HG03045 (cell line): ENCODE measurements around the gene GNAT2.

Source experiments
- ATAC-seq: cut with Tn5 transposase; IDR thresholded peaks from one replicate; pipeline ENCODE4 v1.9.1; 2021; ENCODE audit warnings: mild to moderate bottlenecking, moderate library complexity; ENCODE audit not compliant: unreplicated experiment

Gene GNAT2

GRCh38 chr1:109642626-109643025 is 23.2 kb upstream of the GNAT2 start:
- ATAC-seq: no peak

- ATAC-seq: no peak
Observed at GRCh38 chr1:109641861-109642260, 22.4 kb upstream of the GNAT2 start.

- ATAC-seq: no peak
Observed at GRCh38 chr1:109641078-109641740, 21.8 kb upstream of the GNAT2 start.

GRCh38 chr1:109640285-109640865 is 21.0 kb upstream of the GNAT2 start:
- ATAC-seq: peak; percentile 64

GRCh38 chr1:109639841-109640184 is 20.4 kb upstream of the GNAT2 start:
- ATAC-seq: no peak

GRCh38 chr1:109639063-109639840 is 19.8 kb upstream of the GNAT2 start:
- no peak for ATAC-seq

GRCh38 chr1:109637446-109637845 is 18.0 kb upstream of the GNAT2 start:
- ATAC-seq: no peak

- no peak for ATAC-seq
Observed at GRCh38 chr1:109636201-109636952, 17.0 kb upstream of the GNAT2 start.

GRCh38 chr1:109635862-109636200 is 16.4 kb upstream of the GNAT2 start:
- no peak for ATAC-seq

GRCh38 chr1:109634771-109635750 is 15.6 kb upstream of the GNAT2 start:
- no peak for ATAC-seq

GRCh38 chr1:109634292-109634691 is 14.9 kb upstream of the GNAT2 start:
- ATAC-seq: no peak

- ATAC-seq: no peak
Observed at GRCh38 chr1:109632671-109633346, 13.4 kb upstream of the GNAT2 start.

- ATAC-seq: no peak
Observed at GRCh38 chr1:109631513-109632505, 12.4 kb upstream of the GNAT2 start.

GRCh38 chr1:109630898-109631512 is 11.6 kb upstream of the GNAT2 start:
- ATAC-seq: no peak

- ATAC-seq: no peak
Observed at GRCh38 chr1:109630081-109630897, 10.9 kb upstream of the GNAT2 start.

- ATAC-seq: no peak
Observed at GRCh38 chr1:109629372-109630030, 10.1 kb upstream of the GNAT2 start.
